ENCODE measurements around the gene RAB20. TPM values are rescaled to one million over a fixed set of nuclear protein-coding genes. Genes with fewer than 3 reads are reported as not detected.

Gene RAB20
- total and polyA plus RNA-seq, 10 of the 15 experiments (the other 5 are each of a cell fraction or from before 2014, with no cell fraction given): 0.48 to 33.1 (median 9.6) TPM

DNA sequence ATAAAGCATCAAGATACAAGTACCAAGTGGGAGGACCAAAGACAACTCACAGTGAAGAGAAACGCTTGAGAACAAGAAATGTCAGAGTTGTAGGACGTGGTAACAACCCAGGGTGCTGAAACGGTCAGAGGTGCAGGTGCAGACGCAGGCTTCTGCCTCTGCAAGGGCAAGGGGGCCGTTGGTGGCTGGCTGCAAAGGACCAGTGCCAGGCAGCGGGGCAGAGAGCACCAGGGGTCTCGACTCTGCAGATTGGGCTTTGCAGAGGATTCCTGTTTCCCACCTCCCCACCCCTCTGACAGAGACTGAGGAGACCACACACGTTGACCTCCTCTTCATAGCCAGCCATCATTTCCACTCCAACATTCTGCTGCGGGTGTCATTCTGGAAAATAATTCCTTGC, 38.3 kb downstream of the RAB20 start:
- no peak overlapping the region for H3K9ac ChIP-seq (ENCODE audit: control insufficient read depth, insufficient read depth, low read length)
- FAIRE-seq: no peak
- 28% methylated on average over 9 of the region's 9 CpGs for WGBS (ENCODE audit: insufficient coverage, insufficient replicate concordance, low lambda C conversion rate, missing lambda C conversion rate)
- no TSS peak for BruUV-seq (replicated peaks)
- POLR2A ChIA-PET: interaction anchor here (1.5 kb wide), 1 partner anchor 9 kb away, joined by 4 read pairs; no protein-coding TSS in a partner anchor
- H3K27me3 ChIP-seq (replicated peaks in 1 of 2; ENCODE audit: control insufficient read depth in 2 of 2, insufficient read depth in 2 of 2, low read length in 1 of 2): no peaks in the 10 kb centered on the region
- H3K36me3 ChIP-seq (ENCODE audit: control insufficient read depth in 2 of 2, insufficient read depth in 2 of 2, low read length in 1 of 2): peaks cover 4 to 5% of the 10 kb centered on the region in 2 experiments; a peak in 3 of 4 replicates
- no peak for TF ChIP-seq SIX5 (IDR thresholded peaks at IDR 0.05; ENCODE audit: low read depth, low read length, severe bottlenecking)
- in situ Hi-C loops (cut with MboI): no loop called here
- CTCF ChIA-PET: no interaction called here
- no peaks in the 10 kb centered on the region for H3K9me3 ChIP-seq (replicated peaks; ENCODE audit: control insufficient read depth, insufficient read depth, low read length)
- SMC1A ChIA-PET (ENCODE audit: uncharacterized antibody, unreplicated experiment): interaction anchor here (5.9 kb wide), 1 partner anchor 68 kb away, joined by 38 read pairs; no protein-coding TSS in a partner anchor
- no peak overlapping the region for H2AFZ ChIP-seq (ENCODE audit: control insufficient read depth, low read depth, low read length)
- H3K27ac ChIP-seq (ENCODE audit: control insufficient read depth, insufficient read depth): no peak overlapping the region
- RAD21 ChIA-PET (ENCODE audit: unreplicated experiment): no interaction called here
- no peak overlapping the region for H3K4me3 ChIP-seq
- no peak overlapping the region for H3K4me2 ChIP-seq (ENCODE audit: control insufficient read depth, insufficient read depth)
- intact Hi-C loops (cut with micrococcal nuclease; ENCODE audit: unreplicated experiment): no loop called here
- H3K79me2 ChIP-seq (ENCODE audit: control insufficient read depth, insufficient read depth, low read length): no peaks in the 10 kb centered on the region
- peaks cover 18% of the 10 kb centered on the region for H3K4me1 ChIP-seq (ENCODE audit: control insufficient read depth, insufficient read depth, low read length)
- DNase-seq (ENCODE audit: low read depth, low spot score): no peak
- ATAC-seq: no peak
- H4K20me1 ChIP-seq (ENCODE audit: control insufficient read depth, insufficient read depth): no peaks in the 10 kb centered on the region

GRCh38 chr13:110522721-110523120, 38.8 kb downstream of the RAB20 start:
- Histone ChIP-seq H3K9ac (ENCODE audit: control insufficient read depth, insufficient read depth, low read length) (no peak overlapping the region), H4K20me1 (ENCODE audit: control insufficient read depth, insufficient read depth) (no peaks in the 10 kb centered on the region), H2AFZ (ENCODE audit: control insufficient read depth, low read depth, low read length) (no peak overlapping the region), H3K36me3 (ENCODE audit: control insufficient read depth in 2 of 2, insufficient read depth in 2 of 2, low read length in 1 of 2) (peaks cover 4 to 5% of the 10 kb centered on the region in 2 experiments; a peak in 3 of 4 replicates), H3K27ac (ENCODE audit: control insufficient read depth, insufficient read depth) (no peak overlapping the region), H3K4me2 (ENCODE audit: control insufficient read depth, insufficient read depth) (no peak overlapping the region), H3K27me3 (replicated peaks in 1 of 2; ENCODE audit: control insufficient read depth in 2 of 2, insufficient read depth in 2 of 2, low read length in 1 of 2) (no peaks in the 10 kb centered on the region), H3K9me3 (replicated peaks; ENCODE audit: control insufficient read depth, insufficient read depth, low read length) (no peaks in the 10 kb centered on the region), H3K4me1 (ENCODE audit: control insufficient read depth, insufficient read depth, low read length) (peaks cover 18% of the 10 kb centered on the region), H3K79me2 (ENCODE audit: control insufficient read depth, insufficient read depth, low read length) (no peaks in the 10 kb centered on the region), H3K4me3 (no peak overlapping the region)
- DNase-seq (ENCODE audit: low read depth, low spot score) (no peak), FAIRE-seq (no peak), ATAC-seq (no peak)
- WGBS (ENCODE audit: insufficient coverage, insufficient replicate concordance, low lambda C conversion rate, missing lambda C conversion rate): 60% methylated on average over 5 of the region's 5 CpGs
- RAD21 ChIA-PET (ENCODE audit: unreplicated experiment): interaction anchor here (0.7 kb wide), 1 partner anchor 70 kb away, joined by 3 read pairs; no protein-coding TSS in a partner anchor
- intact Hi-C loops (cut with micrococcal nuclease; ENCODE audit: unreplicated experiment) (no loop called here), in situ Hi-C loops (cut with MboI) (no loop called here)
- SMC1A ChIA-PET (ENCODE audit: uncharacterized antibody, unreplicated experiment): no interaction called here
- BruUV-seq (replicated peaks): no TSS peak
- POLR2A ChIA-PET: interaction anchor here (1.5 kb wide), 1 partner anchor 8 kb away, joined by 4 read pairs; no protein-coding TSS in a partner anchor
- CTCF ChIA-PET: interaction anchor here (2.6 kb wide), 1 partner anchor 67 kb away, joined by 10 read pairs; no protein-coding TSS in a partner anchor
- TF ChIP-seq SUPT20H (IDR thresholded peaks at IDR 0.05; ENCODE audit: borderline replicate concordance, control insufficient read depth, low read depth, low read length): no peak
- no peak for TF ChIP-seq HSF1 (IDR thresholded peaks at IDR 0.05; ENCODE audit: low read depth, low read length)
- TF ChIP-seq NFXL1 (IDR thresholded peaks at IDR 0.05; ENCODE audit: borderline replicate concordance): no peak
- TF ChIP-seq TBL1XR1 (IDR thresholded peaks at IDR 0.05; ENCODE audit: low read depth, low read length): no peak
- no peak for TF ChIP-seq FOS (IDR thresholded peaks at IDR 0.05; ENCODE audit: borderline replicate concordance, extremely low read depth, insufficient read length)
- TF ChIP-seq KDM1A (IDR thresholded peaks at IDR 0.05; ENCODE audit: borderline replicate concordance): no peak
- TF ChIP-seq SRF (IDR thresholded peaks at IDR 0.05; ENCODE audit: low read depth in 2 of 2, low read length in 2 of 2): no peak
- no peak for TF ChIP-seq CBFB (IDR thresholded peaks at IDR 0.05; ENCODE audit: low read depth)
- TF ChIP-seq, protein P1, sequence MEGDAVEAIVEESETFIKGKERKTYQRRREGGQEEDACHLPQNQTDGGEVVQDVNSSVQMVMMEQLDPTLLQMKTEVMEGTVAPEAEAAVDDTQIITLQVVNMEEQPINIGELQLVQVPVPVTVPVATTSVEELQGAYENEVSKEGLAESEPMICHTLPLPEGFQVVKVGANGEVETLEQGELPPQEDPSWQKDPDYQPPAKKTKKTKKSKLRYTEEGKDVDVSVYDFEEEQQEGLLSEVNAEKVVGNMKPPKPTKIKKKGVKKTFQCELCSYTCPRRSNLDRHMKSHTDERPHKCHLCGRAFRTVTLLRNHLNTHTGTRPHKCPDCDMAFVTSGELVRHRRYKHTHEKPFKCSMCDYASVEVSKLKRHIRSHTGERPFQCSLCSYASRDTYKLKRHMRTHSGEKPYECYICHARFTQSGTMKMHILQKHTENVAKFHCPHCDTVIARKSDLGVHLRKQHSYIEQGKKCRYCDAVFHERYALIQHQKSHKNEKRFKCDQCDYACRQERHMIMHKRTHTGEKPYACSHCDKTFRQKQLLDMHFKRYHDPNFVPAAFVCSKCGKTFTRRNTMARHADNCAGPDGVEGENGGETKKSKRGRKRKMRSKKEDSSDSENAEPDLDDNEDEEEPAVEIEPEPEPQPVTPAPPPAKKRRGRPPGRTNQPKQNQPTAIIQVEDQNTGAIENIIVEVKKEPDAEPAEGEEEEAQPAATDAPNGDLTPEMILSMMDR (IDR thresholded peaks at IDR 0.05 in 2 of 3, conservative IDR thresholded peaks at IDR 0.05 in 1 of 3; ENCODE audit: control insufficient read depth in 2 of 3, extremely low read depth in 1 of 3, insufficient read depth in 1 of 3, low read depth in 3 of 3, low read length in 3 of 3): no peak
- no peak for TF ChIP-seq EED (IDR thresholded peaks at IDR 0.05; ENCODE audit: low read depth)
- no peak for TF ChIP-seq BMI1 (IDR thresholded peaks at IDR 0.05; ENCODE audit: borderline replicate concordance)
- TF ChIP-seq CREB1 (IDR thresholded peaks at IDR 0.05; ENCODE audit: low read depth): no peak
- TF ChIP-seq CHD2 (IDR thresholded peaks at IDR 0.05; ENCODE audit: borderline replicate concordance, low read depth, low read length): no peak
